Neural progenitor cell (in vitro differentiated cells): ENCODE results near the gene SHROOM3. TPM values are rescaled to one million over a fixed set of nuclear protein-coding genes. Genes with fewer than 3 reads are reported as not detected.

Experiments used
- DNase-seq: peaks from one replicate; pipeline ENCODE4 v3.0.0-alpha.2; 2016; ENCODE audit warnings: low spot score
- H2AFZ ChIP-seq: fragments of 200-600 bp; sonication (generic); replicated peaks from 2 replicates; pipeline ENCODE4 v1.6.1; 2016; ENCODE audit warnings: antibody characterized with exemption
- H3F3A ChIP-seq: fragments of 200-600 bp; sonication (generic); 2 replicates; pipeline ENCODE4 v1.6.1; 2016; ENCODE audit warnings: antibody characterized with exemption, low read depth
- H3K27ac ChIP-seq: fragments of 200-600 bp; sonication (generic); 2 replicates; pipeline ENCODE4 v1.5.1; 2016; ENCODE audit warnings: mild to moderate bottlenecking
- H3K27me3 ChIP-seq: fragments of 200-600 bp; sonication (generic); 2 replicates; pipeline ENCODE4 v1.6.1; 2016; ENCODE audit warnings: mild to moderate bottlenecking, moderate library complexity
- H3K36me3 ChIP-seq: fragments of 200-600 bp; sonication (generic); 2 replicates; pipeline ENCODE4 v1.5.1; 2016
- H3K4me1 ChIP-seq: fragments of 200-600 bp; sonication (generic); 2 replicates; pipeline ENCODE4 v1.6.1; 2016; ENCODE audit warnings: mixed run types
- H3K4me2 ChIP-seq: fragments of 200-600 bp; sonication (generic); 2 replicates; pipeline ENCODE4 v1.6.1; 2016
- H3K4me3 ChIP-seq: fragments of 200-600 bp; sonication (generic); 2 replicates; pipeline ENCODE4 v1.5.1; 2016
- H3K79me2 ChIP-seq: fragments of 200-600 bp; sonication (generic); 2 replicates; pipeline ENCODE4 v1.6.1; 2016; ENCODE audit warnings: low read depth
- H3K9ac ChIP-seq: fragments of 200-600 bp; sonication (generic); 2 replicates; pipeline ENCODE4 v1.6.1; 2016
- H3K9me3 ChIP-seq: fragments of 200-600 bp; sonication (generic); 2 replicates; pipeline ENCODE4 v1.5.1; 2016; ENCODE audit warnings: low read depth
- H4K20me1 ChIP-seq: fragments of 200-600 bp; sonication (generic); 2 replicates; pipeline ENCODE4 v1.6.1; 2016; ENCODE audit warnings: low read depth
- H3K27ac Mint-ChIP-seq: 3 replicates; pipeline ENCODE4 v1.8.0; 2021; ENCODE audit warnings: mixed read lengths
- H3K27me3 Mint-ChIP-seq: 2 replicates; pipeline ENCODE4 v1.8.0; 2022; ENCODE audit warnings: low read depth, mild to moderate bottlenecking, inconsistent platforms, moderate library complexity, mixed read lengths; ENCODE audit not compliant: insufficient read depth
- H3K36me3 Mint-ChIP-seq: 3 replicates; pipeline ENCODE4 v1.8.0; 2021; ENCODE audit warnings: mixed read lengths
- H3K4me1 Mint-ChIP-seq: 3 replicates; pipeline ENCODE4 v1.8.0; 2021; ENCODE audit warnings: mixed read lengths
- H3K4me3 Mint-ChIP-seq: 3 replicates; pipeline ENCODE4 v1.8.0; 2021; ENCODE audit warnings: mild to moderate bottlenecking, moderate library complexity, mixed read lengths
- H3K9me3 Mint-ChIP-seq: 3 replicates; pipeline ENCODE4 v1.8.0; 2020; ENCODE audit warnings: mixed read lengths
- EZH2 ChIP-seq: fragments of 200-600 bp; sonication (generic); IDR thresholded peaks from 2 replicates; pipeline ENCODE4 v1.6.1; 2017; ENCODE audit warnings: antibody characterized with exemption, mild to moderate bottlenecking, moderate library complexity
- EZH2phosphoT487 ChIP-seq: fragments of 200-600 bp; sonication (generic); IDR thresholded peaks from 2 replicates; pipeline ENCODE4 v1.6.1; 2017; ENCODE audit warnings: antibody characterized with exemption
- total RNA-seq: library from RNA; depleted of rRNA; stranded (reverse); fragments of >200 nt; gene quantifications from 2 replicates; pipeline ENCODE4 v1.2.3, GENCODE V29; 2015; ENCODE audit warnings: low replicate concordance
- TF ChIP-seq, protein P1 (sequence below): fragments of 200-600 bp; sonication (generic); IDR thresholded peaks from 2 replicates; pipeline ENCODE4 v1.5.1; 2017; ENCODE audit warnings: antibody characterized with exemption, mild to moderate bottlenecking

The SHROOM3 gene
- total RNA-seq, 1 donor from 2014 or later, result 36.6 TPM

DNA sequence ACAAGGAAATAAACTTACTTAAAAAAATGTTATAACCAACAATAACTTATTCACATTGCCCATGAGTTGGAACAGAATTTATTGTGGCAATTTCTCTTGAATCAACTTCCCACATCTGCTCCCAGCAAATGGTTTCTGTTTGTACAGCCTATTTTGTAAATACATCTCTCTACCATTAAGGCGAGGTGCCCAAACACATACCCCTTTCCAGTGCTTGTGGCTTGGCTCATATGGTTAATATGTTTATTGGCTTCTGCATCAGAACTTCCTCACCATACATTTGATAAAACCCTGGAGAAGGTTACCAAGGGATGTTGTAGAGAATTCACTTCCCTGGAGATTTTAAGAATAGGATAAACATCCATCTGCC, 255.9 kb downstream of the SHROOM3 start:
- H3K9me3 ChIP-seq, result no peaks in the 10 kb centered on the region
- H3K4me3 Mint-ChIP-seq, result peak overlapping the region; percentile 97
- H3K36me3 Mint-ChIP-seq, result peaks cover 3% of the 10 kb centered on the region
- peaks cover 17% of the 10 kb centered on the region for H3F3A ChIP-seq
- H3K4me1 ChIP-seq, result peaks cover 50% of the 10 kb centered on the region
- H3K9me3 Mint-ChIP-seq, result no peaks in the 10 kb centered on the region
- peaks cover 63% of the 10 kb centered on the region for H3K79me2 ChIP-seq
- H4K20me1 ChIP-seq, result peaks cover 86% of the 10 kb centered on the region
- H3K36me3 ChIP-seq, result no peaks in the 10 kb centered on the region
- no peak overlapping the region for H3K27ac ChIP-seq
- DNase-seq, result no peak
- no peak overlapping the region for H2AFZ ChIP-seq
- peak overlapping the region; percentile 92 for H3K4me3 ChIP-seq
- peaks cover 3% of the 10 kb centered on the region for H3K27me3 Mint-ChIP-seq
- H3K27ac Mint-ChIP-seq, result no peak overlapping the region
- TF ChIP-seq EZH2phosphoT487 (no peak), EZH2 (no peak)
- TF ChIP-seq, protein P1, sequence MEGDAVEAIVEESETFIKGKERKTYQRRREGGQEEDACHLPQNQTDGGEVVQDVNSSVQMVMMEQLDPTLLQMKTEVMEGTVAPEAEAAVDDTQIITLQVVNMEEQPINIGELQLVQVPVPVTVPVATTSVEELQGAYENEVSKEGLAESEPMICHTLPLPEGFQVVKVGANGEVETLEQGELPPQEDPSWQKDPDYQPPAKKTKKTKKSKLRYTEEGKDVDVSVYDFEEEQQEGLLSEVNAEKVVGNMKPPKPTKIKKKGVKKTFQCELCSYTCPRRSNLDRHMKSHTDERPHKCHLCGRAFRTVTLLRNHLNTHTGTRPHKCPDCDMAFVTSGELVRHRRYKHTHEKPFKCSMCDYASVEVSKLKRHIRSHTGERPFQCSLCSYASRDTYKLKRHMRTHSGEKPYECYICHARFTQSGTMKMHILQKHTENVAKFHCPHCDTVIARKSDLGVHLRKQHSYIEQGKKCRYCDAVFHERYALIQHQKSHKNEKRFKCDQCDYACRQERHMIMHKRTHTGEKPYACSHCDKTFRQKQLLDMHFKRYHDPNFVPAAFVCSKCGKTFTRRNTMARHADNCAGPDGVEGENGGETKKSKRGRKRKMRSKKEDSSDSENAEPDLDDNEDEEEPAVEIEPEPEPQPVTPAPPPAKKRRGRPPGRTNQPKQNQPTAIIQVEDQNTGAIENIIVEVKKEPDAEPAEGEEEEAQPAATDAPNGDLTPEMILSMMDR, result no peak
- H3K27me3 ChIP-seq, result peaks cover 7% of the 10 kb centered on the region
- peaks cover 71% of the 10 kb centered on the region for H3K4me1 Mint-ChIP-seq
- H3K4me2 ChIP-seq, result peak overlapping the region; percentile 96
- H3K9ac ChIP-seq, result no peak overlapping the region

- Mint-ChIP-seq H3K4me1 (peaks cover 82% of the 10 kb centered on the region), H3K9me3 (no peaks in the 10 kb centered on the region), H3K27me3 (peaks cover 3% of the 10 kb centered on the region), H3K4me3 (peak overlapping the region; percentile 97), H3K36me3 (peaks cover 3% of the 10 kb centered on the region), H3K27ac (no peak overlapping the region)
- peaks cover 59% of the 10 kb centered on the region for H3K4me1 ChIP-seq
- H3F3A ChIP-seq, result peaks cover 27% of the 10 kb centered on the region
- no peak overlapping the region for H3K9ac ChIP-seq
- H3K4me3 ChIP-seq, result no peak overlapping the region
- no peak overlapping the region for H2AFZ ChIP-seq
- TF ChIP-seq EZH2 (no peak), EZH2phosphoT487 (no peak)
- TF ChIP-seq, protein P1, result no peak
- H3K9me3 ChIP-seq, result no peaks in the 10 kb centered on the region
- H3K36me3 ChIP-seq, result no peaks in the 10 kb centered on the region
- peaks cover 89% of the 10 kb centered on the region for H4K20me1 ChIP-seq
- peaks cover 7% of the 10 kb centered on the region for H3K27me3 ChIP-seq
- no peak for DNase-seq
- H3K4me2 ChIP-seq, result no peak overlapping the region
- peaks cover 70% of the 10 kb centered on the region for H3K79me2 ChIP-seq
- H3K27ac ChIP-seq, result no peak overlapping the region
Observed at GRCh38 chr4:76691807-76692582, 257.0 kb downstream of the SHROOM3 start.

DNA sequence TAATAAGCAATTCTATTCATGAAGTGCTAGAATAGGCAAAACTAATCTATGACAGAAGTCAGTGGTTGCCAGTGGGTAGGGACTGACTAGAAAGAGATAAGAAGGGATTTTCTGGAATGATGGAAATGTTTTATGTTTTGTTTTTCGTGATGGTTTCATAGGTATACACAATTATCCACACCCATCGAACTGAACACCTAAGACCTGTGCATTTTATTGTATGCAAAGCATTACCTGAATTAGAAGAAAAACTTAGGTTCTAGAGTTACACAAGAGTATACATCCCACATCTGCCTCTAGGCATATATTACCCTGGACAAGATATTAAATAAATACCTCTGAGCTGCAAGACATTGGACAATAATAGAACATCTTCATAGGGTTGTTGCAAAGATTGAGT, 257.7 kb downstream of the SHROOM3 start:
- peaks cover 59% of the 10 kb centered on the region for H3K4me1 ChIP-seq
- H3K27ac Mint-ChIP-seq, result no peak overlapping the region
- H3K4me3 ChIP-seq, result no peak overlapping the region
- H4K20me1 ChIP-seq, result peaks cover 91% of the 10 kb centered on the region
- H3K27ac ChIP-seq, result no peak overlapping the region
- TF ChIP-seq, protein P1, result no peak
- TF ChIP-seq EZH2 (no peak), EZH2phosphoT487 (no peak)
- H3F3A ChIP-seq, result peaks cover 34% of the 10 kb centered on the region
- H3K27me3 ChIP-seq, result peaks cover 7% of the 10 kb centered on the region
- H3K4me3 Mint-ChIP-seq, result no peak overlapping the region
- H3K4me1 Mint-ChIP-seq, result peaks cover 84% of the 10 kb centered on the region
- H3K9me3 Mint-ChIP-seq, result no peaks in the 10 kb centered on the region
- no peaks in the 10 kb centered on the region for H3K36me3 ChIP-seq
- no peak overlapping the region for H2AFZ ChIP-seq
- no peak overlapping the region for H3K4me2 ChIP-seq
- H3K27me3 Mint-ChIP-seq, result peaks cover 5% of the 10 kb centered on the region
- no peaks in the 10 kb centered on the region for H3K9me3 ChIP-seq
- peaks cover 77% of the 10 kb centered on the region for H3K79me2 ChIP-seq
- no peak overlapping the region for H3K9ac ChIP-seq
- DNase-seq, result no peak
- H3K36me3 Mint-ChIP-seq, result peaks cover 3% of the 10 kb centered on the region
